ENCODE data around the gene MAPK1.

DNA sequence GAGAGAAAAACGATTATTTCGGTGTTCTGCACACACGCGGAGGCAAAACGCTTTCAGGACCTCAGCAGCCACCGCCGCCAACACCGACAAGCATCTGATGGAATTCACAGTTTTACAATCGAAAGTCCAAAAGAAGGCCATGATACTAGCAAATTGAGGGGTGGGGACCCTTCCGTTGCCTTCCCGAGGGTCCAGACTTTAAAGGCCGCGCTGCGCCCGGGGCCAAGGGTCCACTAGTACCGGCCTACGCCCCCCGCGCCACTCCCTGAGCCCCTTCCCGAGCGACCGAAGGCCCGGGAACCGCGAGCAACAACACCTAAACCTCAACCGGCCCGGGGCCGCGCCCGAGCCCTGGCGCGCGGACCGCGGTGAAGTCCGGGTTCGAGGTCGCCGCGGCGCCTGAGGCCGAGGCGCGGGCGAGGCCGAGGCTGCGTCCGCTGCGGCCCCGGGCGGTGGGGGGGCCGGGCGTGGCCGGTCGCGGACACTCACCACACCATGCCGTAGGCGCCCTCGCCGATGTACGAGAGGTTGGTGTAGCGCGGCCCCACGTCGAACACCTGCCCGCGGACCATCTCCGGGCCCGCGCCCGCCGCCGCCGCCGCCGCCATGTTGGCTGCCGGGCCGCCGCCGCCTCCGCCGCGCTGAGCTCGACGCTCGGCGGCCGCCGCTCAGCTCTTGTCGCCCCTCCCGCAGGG is 465 bp downstream of the MAPK1 start:
- TF ChIP-seq, protein P1, sequence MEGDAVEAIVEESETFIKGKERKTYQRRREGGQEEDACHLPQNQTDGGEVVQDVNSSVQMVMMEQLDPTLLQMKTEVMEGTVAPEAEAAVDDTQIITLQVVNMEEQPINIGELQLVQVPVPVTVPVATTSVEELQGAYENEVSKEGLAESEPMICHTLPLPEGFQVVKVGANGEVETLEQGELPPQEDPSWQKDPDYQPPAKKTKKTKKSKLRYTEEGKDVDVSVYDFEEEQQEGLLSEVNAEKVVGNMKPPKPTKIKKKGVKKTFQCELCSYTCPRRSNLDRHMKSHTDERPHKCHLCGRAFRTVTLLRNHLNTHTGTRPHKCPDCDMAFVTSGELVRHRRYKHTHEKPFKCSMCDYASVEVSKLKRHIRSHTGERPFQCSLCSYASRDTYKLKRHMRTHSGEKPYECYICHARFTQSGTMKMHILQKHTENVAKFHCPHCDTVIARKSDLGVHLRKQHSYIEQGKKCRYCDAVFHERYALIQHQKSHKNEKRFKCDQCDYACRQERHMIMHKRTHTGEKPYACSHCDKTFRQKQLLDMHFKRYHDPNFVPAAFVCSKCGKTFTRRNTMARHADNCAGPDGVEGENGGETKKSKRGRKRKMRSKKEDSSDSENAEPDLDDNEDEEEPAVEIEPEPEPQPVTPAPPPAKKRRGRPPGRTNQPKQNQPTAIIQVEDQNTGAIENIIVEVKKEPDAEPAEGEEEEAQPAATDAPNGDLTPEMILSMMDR (IDR thresholded peaks at IDR 0.05): no peak
- no peak for TF ChIP-seq POLR2A (IDR thresholded peaks at IDR 0.05)

Measured in heart left ventricle (tissue), 13 donors.